Measurements from ENCODE around the gene CLEC2D. TPM values are rescaled to one million over a fixed set of nuclear protein-coding genes. Genes with fewer than 3 reads are reported as not detected.
A peak's percentile ranks its signal among the peaks of the same experiment; 100 is the strongest.
"Not testable (repeated sequence)": the region's sequence is repeated elsewhere in the genome, so short reads cannot be mapped to it uniquely, and the experiment has no call there.

CLEC2D gene
- total RNA-seq, 1 experiment from 2014 or later, result 0.23 TPM

GRCh38 chr12:9707356-9707755 lies 37.8 kb downstream of the CLEC2D start:
- DNase-seq, result no peak
- Histone ChIP-seq H3K27me3 (no peaks in the 10 kb centered on the region), H3K36me3 (no peaks in the 10 kb centered on the region), H3K4me3 (no peak overlapping the region), H3K9me3 (no peaks in the 10 kb centered on the region)

DNA sequence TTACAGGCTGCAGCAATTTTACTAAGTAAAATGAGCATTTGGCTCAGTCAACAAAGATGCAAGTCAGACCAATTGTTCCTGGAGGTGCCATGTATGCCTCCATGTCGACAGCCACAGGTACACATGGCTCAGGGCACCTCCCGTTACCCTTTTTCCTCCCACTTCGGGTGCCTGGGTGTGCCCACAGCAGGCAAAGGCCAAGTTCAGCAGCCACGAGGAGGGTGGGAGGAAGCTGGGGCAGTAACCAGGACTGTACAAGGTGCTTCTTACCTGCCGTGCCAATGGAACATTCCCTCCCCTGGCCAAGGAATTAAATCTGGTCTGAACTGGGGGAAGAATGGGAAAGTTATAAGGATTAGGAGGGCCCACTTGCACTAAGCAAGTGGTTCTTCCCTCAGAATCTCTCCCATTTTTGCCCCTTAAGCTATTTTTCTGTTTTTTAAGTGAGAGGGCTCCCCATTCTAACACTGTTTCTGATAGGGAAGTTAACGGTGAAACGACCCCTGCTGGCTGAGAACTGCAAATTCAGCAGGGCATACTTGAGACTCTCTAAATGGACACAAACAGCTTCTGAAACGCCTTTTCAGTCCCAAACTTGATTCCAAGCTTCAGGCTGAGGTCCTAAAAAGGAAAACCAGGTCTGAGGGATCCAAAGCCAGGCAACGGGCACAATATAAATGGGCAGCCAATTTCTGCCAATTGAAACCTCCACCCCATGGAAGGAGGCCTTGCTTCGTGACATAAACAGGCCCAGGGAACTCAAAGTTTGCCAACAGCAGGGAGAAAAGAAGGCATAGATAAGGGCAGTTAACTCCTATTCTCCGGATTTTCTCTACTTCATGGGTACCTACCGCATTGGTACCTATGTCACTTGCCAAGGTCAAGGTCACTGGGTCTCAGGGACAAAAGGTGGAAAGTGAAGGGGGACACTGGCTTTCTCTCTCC lies 38.6 kb downstream of the CLEC2D start:
- no peaks in the 10 kb centered on the region for H3K36me3 ChIP-seq
- no peak overlapping the region for H3K4me3 ChIP-seq
- H3K9me3 ChIP-seq, result no peaks in the 10 kb centered on the region
- peak; percentile 8 for DNase-seq
- H3K27me3 ChIP-seq, result no peaks in the 10 kb centered on the region

GRCh38 chr12:9708853-9709252 lies 39.3 kb downstream of the CLEC2D start:
- Histone ChIP-seq H3K4me3 (no peak overlapping the region), H3K9me3 (no peaks in the 10 kb centered on the region), H3K27me3 (no peaks in the 10 kb centered on the region), H3K36me3 (no peaks in the 10 kb centered on the region)
- no peak for DNase-seq

DNA sequence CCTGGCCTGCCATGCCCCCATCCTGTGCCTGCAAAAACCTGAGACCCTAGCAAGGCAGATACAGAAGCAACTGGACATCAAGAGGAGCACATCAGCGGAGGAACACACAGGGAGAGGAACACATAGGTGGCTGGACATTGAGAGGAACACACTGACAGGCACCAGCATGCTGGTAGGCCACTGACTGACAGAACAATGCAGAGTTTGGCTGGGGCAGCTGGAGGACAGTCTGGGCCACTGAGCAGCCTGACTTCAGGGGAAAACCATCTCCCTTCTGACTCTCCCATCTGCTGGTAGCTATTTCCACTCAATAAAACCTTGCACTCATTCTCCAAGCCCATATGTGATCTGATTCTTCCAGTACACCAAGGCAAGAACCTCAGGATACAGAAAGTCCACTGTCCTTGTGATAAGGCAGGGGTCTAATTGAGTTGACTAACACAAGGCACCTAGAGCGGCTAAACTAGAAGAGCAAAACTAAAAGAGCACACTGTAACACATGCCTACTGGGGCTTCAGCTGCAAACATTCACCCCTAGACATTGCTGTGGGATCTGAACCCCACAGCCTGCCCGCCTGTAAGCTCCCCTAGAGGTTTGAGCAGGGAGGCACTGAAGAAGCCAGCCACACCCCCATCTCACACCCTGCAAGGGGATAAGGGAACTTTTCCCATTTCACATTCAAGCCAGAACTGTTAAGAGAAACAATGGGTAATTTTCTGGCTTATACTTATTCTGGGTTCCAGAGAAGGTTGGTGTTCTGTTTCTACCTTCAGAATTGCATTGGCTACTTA lies 41.3 kb downstream of the CLEC2D start:
- H3K36me3 ChIP-seq, result no peaks in the 10 kb centered on the region
- no peak overlapping the region for H3K4me3 ChIP-seq
- H3K9me3 ChIP-seq, result no peaks in the 10 kb centered on the region
- H3K27me3 ChIP-seq, result no peaks in the 10 kb centered on the region
- DNase-seq, result no peak

DNA sequence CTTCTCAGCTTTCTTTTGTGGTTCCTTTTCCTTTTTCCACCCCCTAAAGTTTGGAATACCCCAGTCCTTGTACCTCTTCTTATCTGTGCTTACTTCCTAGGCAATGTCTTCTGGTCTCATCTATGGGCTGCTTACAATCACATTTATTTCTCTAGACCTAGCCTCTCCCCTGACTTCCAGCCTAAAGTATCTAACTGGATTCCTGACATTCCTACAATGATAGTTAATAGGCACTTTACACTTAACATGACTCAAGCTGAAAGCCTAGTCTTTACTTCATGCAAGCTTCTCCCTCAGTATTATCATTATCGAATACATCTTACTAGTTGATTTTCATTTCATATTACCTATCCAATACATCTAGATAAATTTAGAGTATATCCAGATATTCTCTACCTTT lies 42.2 kb downstream of the CLEC2D start:
- no peak for DNase-seq

DNA sequence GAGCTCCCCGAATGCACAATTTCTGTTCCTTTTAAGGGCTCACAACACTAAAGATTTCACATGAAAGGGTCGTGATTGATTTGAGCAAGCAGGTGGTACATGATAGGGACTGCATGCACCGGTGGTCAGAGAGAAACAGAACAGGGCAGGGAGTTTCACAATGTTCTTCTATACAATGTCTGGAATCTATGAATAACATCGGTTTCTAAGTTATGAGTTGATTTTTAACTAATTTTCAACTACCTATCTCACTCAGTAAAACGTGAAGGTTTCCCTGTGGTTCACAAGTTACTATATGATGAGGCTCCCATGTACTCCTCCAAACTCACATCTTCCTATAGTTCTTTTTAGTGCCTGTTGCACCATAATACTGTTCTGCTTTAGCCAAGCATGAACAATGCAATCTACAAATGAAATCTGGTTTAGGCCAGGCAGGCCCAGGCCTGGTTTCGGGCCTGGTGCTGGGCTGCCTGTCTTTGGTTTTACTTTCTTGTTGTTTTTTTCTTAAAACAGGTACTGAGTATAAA lies 43.6 kb downstream of the CLEC2D start:
- DNase-seq, H3K4me3 ChIP-seq, H3K36me3 ChIP-seq, H3K9me3 ChIP-seq, H3K27me3 ChIP-seq: not testable (repeated sequence)

More for the DNA sequence above, 42.2 kb downstream of the CLEC2D start:
- Histone ChIP-seq H3K27me3 (no peaks in the 10 kb centered on the region), H3K9me3 (no peaks in the 10 kb centered on the region), H3K4me3 (no peak overlapping the region), H3K36me3 (no peaks in the 10 kb centered on the region)

- Histone ChIP-seq H3K27me3 (no peaks in the 10 kb centered on the region), H3K4me3 (no peak overlapping the region), H3K9me3 (no peaks in the 10 kb centered on the region), H3K36me3 (no peaks in the 10 kb centered on the region)
- DNase-seq, result no peak
Observed at GRCh38 chr12:9717070-9717925, 47.8 kb downstream of the CLEC2D start.

GRCh38 chr12:9718968-9719367 lies 49.5 kb downstream of the CLEC2D start:
- Histone ChIP-seq H3K4me3 (no peak overlapping the region), H3K27me3 (no peaks in the 10 kb centered on the region), H3K36me3 (no peaks in the 10 kb centered on the region), H3K9me3 (no peaks in the 10 kb centered on the region)
- no peak for DNase-seq

DNA sequence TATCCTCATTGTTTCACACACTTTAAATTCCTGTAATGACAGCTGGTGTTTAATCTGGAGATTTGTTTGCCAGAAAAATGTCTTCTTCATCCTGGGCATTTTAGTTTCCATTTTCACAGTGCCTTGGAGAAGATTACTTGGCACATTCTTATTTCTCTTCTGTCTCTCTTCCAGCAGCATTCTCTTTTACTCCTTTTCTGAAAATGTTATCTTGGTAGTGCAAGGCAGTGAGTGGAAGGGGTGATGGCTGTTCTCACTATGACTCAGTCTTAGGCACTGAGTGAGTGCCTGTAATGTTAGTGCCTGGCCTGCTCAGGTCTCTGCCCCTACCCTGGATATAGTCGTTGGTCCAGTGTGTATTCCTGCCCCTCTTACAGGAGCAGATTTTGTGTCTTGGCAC lies 50.3 kb downstream of the CLEC2D start:
- Histone ChIP-seq H3K36me3 (no peaks in the 10 kb centered on the region), H3K27me3 (no peaks in the 10 kb centered on the region), H3K4me3 (no peak overlapping the region), H3K9me3 (no peaks in the 10 kb centered on the region)
- no peak for DNase-seq

GRCh38 chr12:9721394-9722092 lies 52.0 kb downstream of the CLEC2D start:
- Histone ChIP-seq H3K4me3 (no peak overlapping the region), H3K36me3 (no peaks in the 10 kb centered on the region), H3K27me3 (no peaks in the 10 kb centered on the region), H3K9me3 (no peaks in the 10 kb centered on the region)
- no peak for DNase-seq

DNA sequence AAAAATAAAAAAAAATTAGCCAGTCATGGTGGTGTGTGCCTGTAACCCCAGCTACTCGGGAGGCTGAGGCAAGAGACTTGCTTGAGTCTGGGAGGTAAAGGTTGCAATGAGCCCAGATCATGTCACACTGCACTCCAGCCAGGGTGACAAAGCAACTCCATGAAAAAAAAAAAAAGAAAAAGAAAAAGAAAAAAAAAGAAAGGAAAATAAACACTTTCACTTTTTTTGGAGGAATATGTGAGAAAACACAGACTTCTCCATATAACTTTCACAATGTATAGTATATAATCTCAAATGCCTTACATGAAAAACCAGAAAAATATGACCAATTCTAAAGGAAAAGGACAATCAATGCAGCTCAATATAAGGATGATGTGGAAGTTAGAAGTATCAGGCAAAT lies 54.5 kb downstream of the CLEC2D start:
- Histone ChIP-seq H3K9me3 (no peaks in the 10 kb centered on the region), H3K36me3 (no peaks in the 10 kb centered on the region), H3K4me3 (no peak overlapping the region), H3K27me3 (no peaks in the 10 kb centered on the region)
- DNase-seq, result no peak

- Histone ChIP-seq H3K36me3 (no peaks in the 10 kb centered on the region), H3K4me3 (no peak overlapping the region), H3K27me3 (no peaks in the 10 kb centered on the region), H3K9me3 (no peaks in the 10 kb centered on the region)
- no peak for DNase-seq
Observed at GRCh38 chr12:9725213-9725870, 55.8 kb downstream of the CLEC2D start.

DNA sequence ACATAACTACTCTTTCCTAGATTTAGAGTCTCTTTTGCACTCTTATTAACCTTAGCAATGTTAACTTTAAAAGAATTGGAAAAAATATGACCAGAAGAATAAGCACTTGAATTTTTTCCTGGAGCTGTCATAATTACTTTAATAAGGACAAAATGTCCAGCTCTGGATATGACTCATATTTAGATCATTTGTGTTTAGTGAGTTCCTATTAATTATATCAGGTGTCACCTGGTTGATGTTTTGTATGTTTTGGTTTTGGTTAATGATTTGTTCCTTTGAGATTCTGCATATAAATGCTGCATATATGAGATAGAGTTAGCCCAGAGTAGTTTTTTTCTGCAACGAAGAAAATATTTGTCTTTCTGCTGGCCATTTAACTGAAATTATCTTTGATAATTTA lies 58.3 kb downstream of the CLEC2D start:
- no peak for DNase-seq

GRCh38 chr12:9729082-9729481 lies 59.6 kb downstream of the CLEC2D start:
- Histone ChIP-seq H3K27me3 (no peaks in the 10 kb centered on the region), H3K9me3 (no peaks in the 10 kb centered on the region), H3K36me3 (no peaks in the 10 kb centered on the region), H3K4me3 (no peak overlapping the region)
- no peak for DNase-seq

More for the DNA sequence above, 58.3 kb downstream of the CLEC2D start:
- Histone ChIP-seq H3K36me3 (no peaks in the 10 kb centered on the region), H3K9me3 (no peaks in the 10 kb centered on the region), H3K4me3 (no peak overlapping the region), H3K27me3 (no peaks in the 10 kb centered on the region)

DNA sequence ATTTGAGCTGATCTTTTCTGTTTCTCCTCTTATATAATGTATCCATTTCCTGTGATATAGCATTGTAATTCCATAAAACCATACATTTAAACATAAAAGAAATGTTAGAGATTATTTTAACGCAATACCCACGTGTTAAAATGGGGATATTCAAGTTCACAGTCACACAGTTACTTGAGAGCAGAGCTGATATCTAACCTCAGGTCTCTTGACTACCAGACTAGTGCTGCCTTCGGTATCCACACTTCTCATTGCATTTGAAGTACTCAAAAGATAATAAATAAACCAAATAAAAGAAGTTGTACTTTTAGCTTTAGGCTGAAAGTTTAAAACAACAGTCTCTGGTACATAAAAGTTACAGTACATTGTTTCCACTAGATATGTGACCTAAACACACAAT lies 60.5 kb downstream of the CLEC2D start:
- Histone ChIP-seq H3K4me3 (no peak overlapping the region), H3K36me3 (no peaks in the 10 kb centered on the region), H3K27me3 (no peaks in the 10 kb centered on the region), H3K9me3 (no peaks in the 10 kb centered on the region)
- no peak for DNase-seq

- Histone ChIP-seq H3K27me3 (no peaks in the 10 kb centered on the region), H3K36me3 (no peaks in the 10 kb centered on the region), H3K4me3 (no peak overlapping the region), H3K9me3 (no peaks in the 10 kb centered on the region)
- DNase-seq, result no peak
Observed at GRCh38 chr12:9730591-9730990, 61.1 kb downstream of the CLEC2D start.

All from MG63 (cell line).